ENCODE measurements around the gene UBE2QL1. TPM values are rescaled to one million over a fixed set of nuclear protein-coding genes. Genes with fewer than 3 reads are reported as not detected.

The UBE2QL1 gene
- total RNA-seq, 2 experiments from 2014 or later: not detected

DNA sequence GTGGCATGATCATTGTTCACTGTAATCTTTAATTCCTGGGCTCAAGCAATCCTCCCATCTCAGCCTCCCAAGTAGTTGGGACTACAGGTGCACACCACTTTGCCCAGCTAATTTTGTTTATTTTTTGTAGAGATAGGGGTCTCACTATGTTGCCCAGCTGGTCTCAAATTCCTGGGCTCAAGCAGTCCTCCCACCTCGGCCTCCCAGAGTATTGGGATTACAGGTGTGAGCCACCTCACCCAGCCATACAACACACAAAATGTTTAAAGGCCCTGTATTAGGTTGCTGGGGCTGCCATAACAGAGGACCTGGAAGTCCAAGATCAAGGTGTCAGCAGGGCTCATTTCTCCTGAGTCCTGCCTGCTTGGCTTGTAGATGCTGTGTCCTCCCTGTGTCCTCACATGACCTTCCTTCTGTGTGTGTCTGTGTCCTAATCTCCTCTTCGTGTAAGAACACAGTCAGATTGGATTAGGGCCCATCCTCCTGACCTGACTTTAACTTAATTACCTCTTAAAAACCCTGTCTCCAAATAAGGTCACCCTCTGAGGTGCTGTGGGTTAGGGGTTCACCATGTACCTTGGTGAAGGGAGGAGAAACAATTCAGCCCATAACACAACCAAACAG lies 5.4 kb downstream of the UBE2QL1 start:
- Mint-ChIP-seq H3K27me3 (peaks cover 42% of the 10 kb centered on the region), H3K9me3 (no peaks in the 10 kb centered on the region), H3K36me3 (peaks cover 2% of the 10 kb centered on the region), H3K4me1 (peaks cover 4% of the 10 kb centered on the region), H3K27ac (no peak overlapping the region), H3K4me3 (no peak overlapping the region)
- DNase-seq (no peak), ATAC-seq (ENCODE audit: low read depth) (no peak)
- POLR2A ChIA-PET: no interaction called here

DNA sequence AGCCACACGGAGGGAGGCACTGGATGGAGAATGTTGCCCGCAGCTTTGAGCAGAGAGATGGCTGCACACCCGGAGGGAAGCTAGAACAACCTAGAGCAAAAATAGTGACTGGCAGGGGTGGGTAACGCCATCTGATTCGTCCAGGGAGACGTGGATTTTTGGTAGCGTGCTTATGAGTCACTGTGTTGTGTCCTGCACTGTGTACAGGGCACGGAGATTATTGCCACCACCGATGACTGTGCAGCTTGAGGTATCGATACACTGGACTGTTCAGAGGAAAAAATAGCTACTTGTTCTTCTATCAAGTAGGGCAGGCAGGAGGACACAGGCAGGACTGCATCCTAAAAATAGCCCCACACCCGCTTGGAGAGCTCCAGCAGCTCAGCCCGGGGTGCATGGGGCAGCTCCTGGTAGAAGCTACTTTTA lies 6.0 kb downstream of the UBE2QL1 start:
- Mint-ChIP-seq H3K27ac (no peak overlapping the region), H3K36me3 (no peaks in the 10 kb centered on the region), H3K27me3 (peaks cover 43% of the 10 kb centered on the region), H3K9me3 (no peaks in the 10 kb centered on the region), H3K4me3 (no peak overlapping the region), H3K4me1 (no peaks in the 10 kb centered on the region)
- DNase-seq: no peak
- no peak for ATAC-seq (ENCODE audit: low read depth)
- POLR2A ChIA-PET: no interaction called here

DNA sequence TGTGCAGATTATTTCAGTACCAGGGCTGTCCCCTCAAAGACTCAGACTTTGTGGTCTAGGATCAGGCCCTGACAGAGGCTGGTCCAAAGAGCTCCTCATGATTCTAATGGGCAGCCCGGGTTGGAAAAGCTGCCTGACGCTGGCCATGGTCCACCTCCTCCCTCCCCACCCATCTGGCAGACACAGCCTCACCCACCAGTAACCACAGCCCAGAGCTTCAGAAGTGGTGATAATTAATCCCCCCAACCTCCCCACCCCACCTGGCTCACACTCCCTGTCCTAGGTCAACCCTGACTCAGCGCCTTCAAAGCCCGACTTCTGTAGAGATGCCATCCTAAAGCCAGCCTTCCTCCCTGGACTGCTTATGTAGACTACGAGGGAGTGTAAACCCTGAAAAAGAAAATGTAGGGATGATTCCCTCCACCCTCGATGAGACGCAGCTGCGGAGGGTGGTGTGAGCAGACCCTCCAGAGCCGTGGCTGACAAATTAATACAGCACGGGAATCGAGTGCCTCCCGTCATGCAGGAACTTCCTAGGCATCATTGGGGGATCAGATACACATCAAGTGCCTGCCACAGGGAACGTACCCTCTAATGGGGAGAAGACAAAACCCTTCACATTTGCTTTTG lies 7.0 kb downstream of the UBE2QL1 start:
- H3K27ac Mint-ChIP-seq: no peak overlapping the region
- POLR2A ChIA-PET: no interaction called here
- ATAC-seq (ENCODE audit: low read depth) (no peak), DNase-seq (no peak)
- no peaks in the 10 kb centered on the region for H3K36me3 Mint-ChIP-seq
- no peak overlapping the region for H3K4me3 Mint-ChIP-seq
- peaks cover 40% of the 10 kb centered on the region for H3K27me3 Mint-ChIP-seq
- no peaks in the 10 kb centered on the region for H3K9me3 Mint-ChIP-seq
- H3K4me1 Mint-ChIP-seq: no peaks in the 10 kb centered on the region

DNA sequence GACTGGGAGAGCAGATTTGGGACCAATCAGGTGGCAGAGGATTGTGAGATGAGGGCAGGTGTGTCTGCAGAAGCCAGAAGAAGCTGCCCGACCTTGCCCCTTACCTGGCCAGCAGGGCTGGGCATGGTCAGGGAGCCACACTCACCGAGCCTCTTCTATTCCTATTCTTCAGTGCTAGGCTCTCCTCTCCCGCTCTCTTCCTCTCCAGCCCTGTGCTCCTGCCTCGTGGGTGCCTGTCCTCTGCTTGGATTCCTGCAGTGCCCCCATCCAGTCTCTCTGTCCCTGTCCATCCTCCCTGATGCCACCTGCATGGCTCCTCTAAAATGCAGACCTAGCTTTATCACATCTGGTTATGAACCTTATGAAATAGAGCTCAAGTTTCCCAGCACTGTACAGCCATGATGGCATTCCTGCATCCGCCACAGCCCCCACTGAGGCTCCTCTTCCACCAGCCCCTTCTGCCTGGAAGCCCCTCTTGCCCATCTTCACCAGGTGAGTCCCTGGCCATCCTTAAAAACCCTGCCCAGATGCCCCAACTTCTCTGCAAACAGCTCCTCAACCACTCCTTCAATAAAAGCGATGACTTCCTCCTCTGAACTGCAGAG lies 8.2 kb downstream of the UBE2QL1 start:
- DNase-seq (no peak), ATAC-seq (ENCODE audit: low read depth) (no peak)
- Mint-ChIP-seq H3K9me3 (no peaks in the 10 kb centered on the region), H3K27ac (no peak overlapping the region), H3K27me3 (peaks cover 28% of the 10 kb centered on the region), H3K4me3 (no peak overlapping the region), H3K4me1 (no peaks in the 10 kb centered on the region), H3K36me3 (no peaks in the 10 kb centered on the region)
- POLR2A ChIA-PET: no interaction called here

DNA sequence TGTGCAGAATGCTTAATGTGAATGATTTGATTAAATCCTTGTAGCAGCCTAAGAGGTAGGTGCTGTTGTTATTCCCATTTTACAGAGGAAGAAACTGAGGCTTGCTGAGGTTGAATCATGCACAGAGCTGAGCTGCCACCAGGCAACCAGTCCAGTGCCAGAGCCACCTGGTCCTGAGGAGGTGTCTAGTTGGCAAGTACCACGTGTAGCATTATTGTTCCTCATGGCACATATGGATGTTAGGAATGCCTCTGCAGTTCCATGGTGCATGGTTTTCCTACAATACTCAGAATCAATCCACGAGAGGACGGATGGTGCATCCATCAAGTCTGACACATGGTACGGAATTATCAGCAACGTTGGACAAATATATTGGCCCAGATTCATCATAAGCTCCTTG lies 8.9 kb downstream of the UBE2QL1 start:
- POLR2A ChIA-PET: no interaction called here
- Mint-ChIP-seq H3K27me3 (peaks cover 26% of the 10 kb centered on the region), H3K4me3 (no peak overlapping the region), H3K9me3 (no peaks in the 10 kb centered on the region), H3K4me1 (no peaks in the 10 kb centered on the region), H3K27ac (no peak overlapping the region), H3K36me3 (no peaks in the 10 kb centered on the region)
- no peak for DNase-seq
- no peak for ATAC-seq (ENCODE audit: low read depth)

DNA sequence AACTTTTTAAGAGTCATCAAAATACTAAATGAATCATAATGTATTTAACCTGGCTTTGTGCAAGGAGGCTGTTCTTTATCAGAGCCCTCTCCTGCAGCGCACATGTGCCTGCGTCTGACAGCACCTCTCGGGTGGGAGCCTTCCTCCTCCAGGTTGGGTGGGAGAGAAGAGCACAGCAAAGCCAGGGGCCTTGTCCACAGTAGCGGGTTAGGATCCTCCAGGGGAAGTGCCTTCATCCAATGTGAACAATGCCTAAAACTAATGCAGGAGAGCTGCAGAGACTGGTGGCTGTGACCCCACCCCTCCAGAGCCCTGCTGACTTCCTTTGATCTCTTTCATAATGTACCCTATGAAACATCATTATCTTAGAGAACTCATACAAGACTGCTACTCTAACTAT lies 10.2 kb downstream of the UBE2QL1 start:
- Mint-ChIP-seq H3K9me3 (no peaks in the 10 kb centered on the region), H3K36me3 (no peaks in the 10 kb centered on the region), H3K27me3 (peaks cover 22% of the 10 kb centered on the region), H3K27ac (no peak overlapping the region), H3K4me3 (no peak overlapping the region), H3K4me1 (no peaks in the 10 kb centered on the region)
- POLR2A ChIA-PET: no interaction called here
- ATAC-seq (ENCODE audit: low read depth) (no peak), DNase-seq (no peak)

DNA sequence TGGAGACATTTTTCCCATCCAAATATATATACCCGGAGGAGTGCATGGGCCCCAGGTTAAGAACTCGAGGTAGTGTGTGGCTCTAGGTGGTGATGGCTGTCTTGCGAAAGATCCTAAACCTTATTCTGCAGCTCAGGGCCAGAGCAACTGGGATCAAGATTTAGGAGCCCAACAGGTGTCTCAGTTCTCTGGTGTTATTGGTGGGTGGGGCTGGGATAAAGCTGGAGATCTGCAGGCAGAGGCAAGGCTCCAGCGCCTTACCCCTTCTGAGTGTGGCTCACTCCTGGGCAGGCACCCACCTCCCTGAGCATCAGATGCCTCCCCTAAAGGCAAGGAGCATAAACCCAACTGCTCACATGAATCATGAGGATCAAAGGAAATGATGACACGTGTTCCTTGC lies 11.2 kb downstream of the UBE2QL1 start:
- Mint-ChIP-seq H3K27ac (no peak overlapping the region), H3K9me3 (no peaks in the 10 kb centered on the region), H3K4me1 (no peaks in the 10 kb centered on the region), H3K4me3 (no peak overlapping the region), H3K27me3 (peaks cover 16% of the 10 kb centered on the region), H3K36me3 (no peaks in the 10 kb centered on the region)
- POLR2A ChIA-PET: no interaction called here
- no peak for DNase-seq
- no peak for ATAC-seq (ENCODE audit: low read depth)

DNA sequence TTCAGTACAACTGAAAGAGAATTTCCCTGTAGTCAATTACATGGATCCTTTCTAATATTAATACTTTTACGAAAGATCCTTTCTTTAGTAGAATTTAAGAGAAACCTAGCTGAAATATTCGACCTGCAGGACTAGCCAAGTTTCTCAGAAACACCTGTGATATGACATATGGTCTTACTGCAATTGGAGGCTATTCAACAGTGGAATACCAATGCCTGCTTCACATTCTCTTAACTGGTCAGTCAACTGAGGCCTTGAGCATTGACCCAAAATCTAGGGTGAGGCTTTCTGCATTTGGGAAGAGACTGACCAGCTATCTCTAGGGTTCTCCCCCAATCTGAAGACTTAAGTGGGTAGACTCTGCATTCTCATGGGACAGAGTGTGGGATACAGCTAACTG lies 12.3 kb downstream of the UBE2QL1 start:
- Mint-ChIP-seq H3K4me3 (no peak overlapping the region), H3K27me3 (peaks cover 14% of the 10 kb centered on the region), H3K27ac (no peak overlapping the region), H3K36me3 (no peaks in the 10 kb centered on the region), H3K9me3 (no peaks in the 10 kb centered on the region), H3K4me1 (no peaks in the 10 kb centered on the region)
- ATAC-seq (ENCODE audit: low read depth) (no peak), DNase-seq (no peak)
- POLR2A ChIA-PET: no interaction called here

DNA sequence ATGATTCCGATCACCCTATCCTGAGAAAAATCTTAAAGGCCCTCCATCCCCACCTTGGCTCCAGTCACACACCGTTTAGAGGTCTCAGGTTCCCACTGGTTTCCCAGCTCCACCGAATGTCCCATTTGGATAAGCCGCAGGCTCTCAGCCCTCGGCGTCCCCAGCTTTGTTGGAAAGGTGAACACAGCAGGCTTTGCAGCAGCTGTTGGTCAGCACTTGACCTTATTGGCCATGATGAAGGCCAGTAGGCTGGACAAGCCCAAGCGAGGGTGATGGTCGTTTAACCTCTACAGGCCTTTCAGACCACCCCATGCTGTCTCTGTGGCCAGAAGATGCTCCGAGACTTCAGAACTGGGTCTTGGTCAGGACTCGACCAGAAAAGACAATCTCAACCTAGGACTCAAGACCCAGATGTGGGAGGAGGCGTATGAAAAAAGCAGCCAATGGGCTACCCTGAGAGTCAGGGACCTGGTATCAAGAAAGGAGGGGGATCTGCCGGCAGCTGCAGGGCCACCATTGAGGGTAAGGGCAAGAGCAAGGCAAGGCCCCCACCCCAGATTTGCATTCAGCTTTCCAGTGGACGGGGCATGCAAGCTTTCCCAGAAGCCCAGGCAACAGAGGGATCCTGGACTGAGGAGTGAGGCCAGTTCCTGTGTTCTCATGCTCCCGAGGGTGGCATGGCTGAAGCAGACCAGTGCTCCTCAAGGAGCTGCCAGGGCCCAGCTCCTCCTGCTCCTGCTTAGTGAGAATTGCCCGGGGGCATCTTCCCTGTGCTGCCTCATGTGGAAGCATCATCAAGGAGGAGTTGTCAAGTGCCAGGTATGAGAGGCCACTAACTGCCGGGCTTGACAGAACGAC lies 13.4 kb downstream of the UBE2QL1 start:
- H3K9me3 Mint-ChIP-seq: no peaks in the 10 kb centered on the region

DNA sequence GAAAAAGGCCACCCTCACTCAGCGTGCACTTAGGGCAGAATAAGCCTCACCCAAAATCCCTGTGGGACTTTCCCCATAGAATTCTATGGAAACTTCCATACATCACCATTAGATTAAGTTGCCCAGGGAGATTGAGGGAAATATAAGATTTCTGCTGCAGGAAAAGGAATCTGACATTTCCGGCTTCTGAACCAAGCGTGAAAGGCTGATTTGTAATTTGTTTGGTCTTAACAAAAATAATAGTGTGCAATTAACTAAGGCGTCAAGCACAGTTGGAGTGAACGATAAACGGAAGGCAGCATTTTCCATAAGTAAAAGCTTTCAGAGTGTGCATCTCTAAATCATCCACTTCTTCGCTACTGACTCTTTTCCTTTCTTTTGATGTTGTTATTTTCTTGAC lies 14.0 kb downstream of the UBE2QL1 start:
- H3K4me1 Mint-ChIP-seq: no peaks in the 10 kb centered on the region
- H3K27ac Mint-ChIP-seq: no peak overlapping the region
- DNase-seq: no peak
- no peak for ATAC-seq (ENCODE audit: low read depth)
- POLR2A ChIA-PET: no interaction called here
- H3K36me3 Mint-ChIP-seq: no peaks in the 10 kb centered on the region
- no peaks in the 10 kb centered on the region for H3K9me3 Mint-ChIP-seq
- H3K4me3 Mint-ChIP-seq: no peak overlapping the region
- H3K27me3 Mint-ChIP-seq: peaks cover 16% of the 10 kb centered on the region

More for the DNA sequence above, 13.4 kb downstream of the UBE2QL1 start:
- ATAC-seq (ENCODE audit: low read depth): no peak
- POLR2A ChIA-PET: no interaction called here
- no peaks in the 10 kb centered on the region for H3K36me3 Mint-ChIP-seq
- H3K27ac Mint-ChIP-seq: no peak overlapping the region
- DNase-seq: no peak
- H3K27me3 Mint-ChIP-seq: peaks cover 14% of the 10 kb centered on the region
- no peaks in the 10 kb centered on the region for H3K4me1 Mint-ChIP-seq
- no peak overlapping the region for H3K4me3 Mint-ChIP-seq

DNA sequence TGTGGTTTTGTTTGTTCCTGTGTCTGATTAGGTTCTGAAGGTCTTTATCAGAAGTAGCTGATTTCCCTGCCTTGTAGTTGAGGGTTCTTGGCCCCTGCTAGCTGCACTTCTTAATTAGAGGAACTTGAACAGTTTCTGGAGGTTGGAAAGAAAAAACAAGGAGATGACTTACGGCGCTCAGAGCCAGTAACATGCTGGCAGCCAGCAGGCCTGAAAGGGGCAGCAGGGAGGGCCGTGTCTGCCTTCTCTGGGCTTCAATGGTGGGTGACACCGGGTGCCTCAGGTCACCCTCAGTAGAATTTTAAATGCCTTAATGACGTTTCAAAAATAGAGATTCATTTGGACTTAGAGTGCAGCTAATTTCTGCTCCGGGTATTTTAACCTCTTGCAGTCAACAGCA lies 15.8 kb downstream of the UBE2QL1 start:
- H3K27ac Mint-ChIP-seq: no peak overlapping the region
- H3K4me3 Mint-ChIP-seq: no peak overlapping the region
- H3K27me3 Mint-ChIP-seq: peaks cover 12% of the 10 kb centered on the region
- H3K4me1 Mint-ChIP-seq: no peaks in the 10 kb centered on the region
- no peak for DNase-seq
- no peaks in the 10 kb centered on the region for H3K36me3 Mint-ChIP-seq
- POLR2A ChIA-PET: no interaction called here
- H3K9me3 Mint-ChIP-seq: no peaks in the 10 kb centered on the region
- ATAC-seq (ENCODE audit: low read depth): no peak

DNA sequence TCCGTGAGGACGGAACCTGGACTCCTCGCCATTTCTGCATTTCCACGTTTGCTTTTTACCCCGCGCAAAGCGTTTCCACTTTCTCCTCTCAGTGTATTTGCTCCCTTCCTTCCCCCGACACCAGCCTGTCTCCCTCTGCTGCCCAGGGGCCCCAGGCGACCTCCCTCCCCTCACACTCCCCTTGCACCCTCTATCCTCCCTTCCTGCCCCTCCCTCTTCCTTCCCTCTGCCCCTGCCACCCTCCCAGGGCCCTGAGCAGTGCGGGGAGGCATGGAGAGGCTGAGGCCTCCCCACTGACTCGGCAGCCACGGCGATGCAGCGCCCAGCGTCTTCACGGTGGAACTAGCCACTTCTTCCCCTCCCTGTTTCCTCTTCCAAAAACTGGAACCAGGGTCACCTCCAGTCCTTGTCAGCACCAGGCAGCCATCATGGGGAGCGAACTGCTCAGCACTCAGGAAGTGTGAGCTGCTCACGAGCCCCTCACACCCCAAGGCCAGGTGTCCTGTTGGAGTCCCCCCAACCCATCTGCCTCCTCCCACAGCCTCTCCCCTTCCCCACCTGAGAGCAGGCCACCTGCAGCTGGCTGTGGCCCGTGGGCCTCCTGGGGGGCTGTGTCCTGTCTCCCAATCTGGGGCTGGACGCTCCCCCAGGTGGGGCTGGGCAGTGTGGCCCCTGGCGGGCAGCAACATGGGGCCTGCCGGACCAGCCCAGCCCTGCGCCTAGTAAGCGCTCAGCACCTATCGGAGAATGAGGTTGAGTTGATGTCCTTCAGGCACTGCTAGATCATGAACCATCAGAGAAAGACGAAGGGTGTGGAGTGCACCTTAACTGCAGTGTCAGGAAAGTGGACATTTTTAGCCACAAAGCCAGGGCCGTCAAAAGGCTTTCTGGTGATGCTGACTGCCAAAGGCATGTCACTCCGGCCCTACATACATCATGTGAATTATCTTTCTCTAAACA lies 17.5 kb downstream of the UBE2QL1 start:
- POLR2A ChIA-PET: no interaction called here
- no peak for ATAC-seq (ENCODE audit: low read depth)
- Mint-ChIP-seq H3K27ac (no peak overlapping the region), H3K36me3 (no peaks in the 10 kb centered on the region), H3K9me3 (no peaks in the 10 kb centered on the region), H3K4me3 (no peak overlapping the region), H3K4me1 (no peaks in the 10 kb centered on the region), H3K27me3 (peaks cover 3% of the 10 kb centered on the region)
- no peak for DNase-seq

DNA sequence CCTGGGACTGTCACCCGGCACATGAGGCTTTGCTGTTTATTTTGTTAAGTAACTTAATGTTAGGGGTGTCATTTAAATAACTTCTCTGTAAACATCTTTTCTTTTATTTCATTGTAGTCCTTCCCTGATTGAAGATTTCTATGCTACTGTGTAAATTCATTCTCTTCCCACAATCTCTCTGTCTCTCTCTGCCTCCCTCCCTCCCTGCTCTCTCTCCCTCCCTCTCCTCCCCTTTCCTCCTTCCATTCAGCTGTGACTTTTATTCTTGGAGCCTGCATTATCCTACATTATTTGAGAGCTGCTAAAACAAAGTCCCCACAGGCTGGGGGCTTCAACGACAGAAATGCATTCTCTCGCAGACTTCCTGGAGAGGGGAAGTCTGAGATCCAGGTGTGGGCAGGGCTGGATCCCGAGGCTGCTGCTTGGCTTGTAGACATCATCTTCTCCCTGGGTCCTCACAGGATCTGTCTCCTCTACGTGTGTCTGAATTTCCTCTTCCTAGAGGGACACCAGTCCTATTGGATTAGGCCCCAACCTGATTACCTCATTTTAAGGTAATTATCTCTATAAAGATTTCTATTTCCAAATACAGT lies 18.4 kb downstream of the UBE2QL1 start:
- H3K4me1 Mint-ChIP-seq: no peaks in the 10 kb centered on the region
- no peak overlapping the region for H3K27ac Mint-ChIP-seq
- peaks cover 3% of the 10 kb centered on the region for H3K27me3 Mint-ChIP-seq
- POLR2A ChIA-PET: no interaction called here
- no peaks in the 10 kb centered on the region for H3K36me3 Mint-ChIP-seq
- DNase-seq (no peak), ATAC-seq (ENCODE audit: low read depth) (no peak)
- H3K4me3 Mint-ChIP-seq: no peak overlapping the region
- H3K9me3 Mint-ChIP-seq: no peaks in the 10 kb centered on the region

All from activated naive CD8-positive, alpha-beta T cell treated with anti-CD3 and anti-CD28 coated beads, Interleukin-2, amount 10 ng/mL, durations not matched to agents 7 days and 5 days (primary cell).